ENCODE results near the gene MEI1.

The MEI1 gene

GRCh38 chr22:41799486-41800347 lies 100.4 kb downstream of the MEI1 start:
- peak overlapping the region; percentile 93 for H3K4me3 ChIP-seq (ENCODE audit: low read length)
- TF ChIP-seq, protein P1, sequence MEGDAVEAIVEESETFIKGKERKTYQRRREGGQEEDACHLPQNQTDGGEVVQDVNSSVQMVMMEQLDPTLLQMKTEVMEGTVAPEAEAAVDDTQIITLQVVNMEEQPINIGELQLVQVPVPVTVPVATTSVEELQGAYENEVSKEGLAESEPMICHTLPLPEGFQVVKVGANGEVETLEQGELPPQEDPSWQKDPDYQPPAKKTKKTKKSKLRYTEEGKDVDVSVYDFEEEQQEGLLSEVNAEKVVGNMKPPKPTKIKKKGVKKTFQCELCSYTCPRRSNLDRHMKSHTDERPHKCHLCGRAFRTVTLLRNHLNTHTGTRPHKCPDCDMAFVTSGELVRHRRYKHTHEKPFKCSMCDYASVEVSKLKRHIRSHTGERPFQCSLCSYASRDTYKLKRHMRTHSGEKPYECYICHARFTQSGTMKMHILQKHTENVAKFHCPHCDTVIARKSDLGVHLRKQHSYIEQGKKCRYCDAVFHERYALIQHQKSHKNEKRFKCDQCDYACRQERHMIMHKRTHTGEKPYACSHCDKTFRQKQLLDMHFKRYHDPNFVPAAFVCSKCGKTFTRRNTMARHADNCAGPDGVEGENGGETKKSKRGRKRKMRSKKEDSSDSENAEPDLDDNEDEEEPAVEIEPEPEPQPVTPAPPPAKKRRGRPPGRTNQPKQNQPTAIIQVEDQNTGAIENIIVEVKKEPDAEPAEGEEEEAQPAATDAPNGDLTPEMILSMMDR (IDR thresholded peaks at IDR 0.05; ENCODE audit: insufficient read depth, low read depth, low read length, missing control alignments) = no peak
- no peak for DNase-seq (ENCODE audit: low read depth)

DNA sequence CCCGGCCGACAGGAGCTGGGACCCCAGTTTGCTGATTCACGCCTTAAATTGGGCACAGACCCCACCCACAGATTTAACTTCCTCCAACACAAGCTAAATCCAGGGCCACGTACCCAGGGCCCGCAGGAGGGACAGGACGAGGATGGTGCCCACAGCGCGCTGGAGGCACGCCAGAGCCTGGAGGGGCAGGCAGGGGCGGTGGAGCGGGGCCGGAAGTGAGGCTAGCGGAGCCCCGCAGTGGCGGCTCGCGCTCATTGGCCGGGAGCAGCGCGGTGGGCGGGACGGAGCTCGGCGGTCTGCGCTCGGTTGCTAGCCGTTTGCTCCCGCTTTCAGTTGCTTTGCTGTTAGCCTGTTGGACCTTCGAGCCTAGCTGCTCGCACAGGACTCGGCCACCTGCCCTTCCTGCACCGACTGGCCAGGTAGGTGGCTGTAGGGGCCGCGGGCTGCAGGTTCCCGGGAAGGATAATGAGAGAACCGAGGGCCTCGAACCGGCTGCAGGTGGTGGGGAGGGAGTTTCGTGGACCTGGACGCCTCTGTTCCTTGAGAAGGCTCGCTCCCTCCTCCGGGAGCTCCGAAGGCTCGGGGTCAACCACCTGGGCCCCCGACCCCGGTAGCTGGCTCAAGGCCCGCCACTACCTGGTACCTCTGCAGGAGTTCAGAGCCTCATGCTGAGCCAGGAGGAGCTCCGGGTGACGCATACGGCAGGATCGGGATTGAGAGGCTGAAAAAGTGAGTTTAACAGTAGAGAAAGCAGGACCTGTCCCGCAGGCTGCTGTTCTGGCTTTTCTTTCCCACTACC lies 101.2 kb downstream of the MEI1 start, which contains the start of gene CCDC134:
Gene CCDC134 (plus strand): TSS at position 332 of the 799 bp plus-strand sequence. CDS start 8,212 bp downstream, outside the sequence.
- H3K4me3 ChIP-seq (ENCODE audit: low read length) = peak within 1 kb of the TSS; percentile 93
- TF ChIP-seq, protein P1 (IDR thresholded peaks at IDR 0.05; ENCODE audit: insufficient read depth, low read depth, low read length, missing control alignments) = no peak
- peak; percentile 78 for DNase-seq (ENCODE audit: low read depth)

DNA sequence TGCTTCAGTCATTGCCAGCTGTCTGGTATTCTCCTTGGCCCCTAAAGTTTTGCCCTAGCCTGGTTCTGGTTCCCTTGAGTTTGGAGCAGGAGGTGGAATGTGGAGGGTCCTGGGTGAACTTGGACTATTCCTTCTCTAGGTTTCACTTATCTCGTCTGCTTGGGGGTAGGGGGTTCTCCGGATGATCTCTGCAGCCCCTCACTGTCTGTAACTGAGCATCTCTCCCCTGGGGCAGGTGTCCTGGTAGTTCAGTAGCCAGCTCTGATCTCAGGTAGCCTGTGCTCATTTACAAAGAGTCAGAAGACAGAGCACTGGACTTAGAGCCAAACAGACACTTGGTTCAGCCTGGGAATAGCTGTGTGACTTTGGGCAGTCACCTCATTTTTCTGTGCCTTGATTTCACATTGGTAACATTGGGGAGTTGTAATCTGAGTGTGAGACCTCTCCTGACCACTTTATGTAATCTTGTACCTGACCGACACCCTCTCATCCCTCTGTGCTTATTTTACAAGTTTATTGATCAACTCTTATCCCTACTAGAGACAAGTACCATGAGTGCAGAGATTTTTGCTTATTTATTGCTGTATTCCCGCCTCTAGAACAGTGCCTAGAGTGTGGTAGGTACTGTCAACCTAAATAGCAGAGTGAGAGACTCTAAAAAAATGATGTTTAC lies 102.0 kb downstream of the MEI1 start:
- TF ChIP-seq, protein P1 (IDR thresholded peaks at IDR 0.05; ENCODE audit: insufficient read depth, low read depth, low read length, missing control alignments) = no peak
- H3K4me3 ChIP-seq (ENCODE audit: low read length) = peak overlapping the region; percentile 93
- DNase-seq (ENCODE audit: low read depth) = no peak

GRCh38 chr22:41801886-41802285 lies 102.6 kb downstream of the MEI1 start:
- TF ChIP-seq, protein P1 (IDR thresholded peaks at IDR 0.05; ENCODE audit: insufficient read depth, low read depth, low read length, missing control alignments) = no peak
- peak overlapping the region; percentile 93 for H3K4me3 ChIP-seq (ENCODE audit: low read length)
- no peak for DNase-seq (ENCODE audit: low read depth)

GRCh38 chr22:41805639-41806038 lies 106.3 kb downstream of the MEI1 start:
- DNase-seq (ENCODE audit: low read depth) = no peak
- TF ChIP-seq, protein P1 (IDR thresholded peaks at IDR 0.05; ENCODE audit: insufficient read depth, low read depth, low read length, missing control alignments) = no peak
- H3K4me3 ChIP-seq (ENCODE audit: low read length) = no peak overlapping the region

DNA sequence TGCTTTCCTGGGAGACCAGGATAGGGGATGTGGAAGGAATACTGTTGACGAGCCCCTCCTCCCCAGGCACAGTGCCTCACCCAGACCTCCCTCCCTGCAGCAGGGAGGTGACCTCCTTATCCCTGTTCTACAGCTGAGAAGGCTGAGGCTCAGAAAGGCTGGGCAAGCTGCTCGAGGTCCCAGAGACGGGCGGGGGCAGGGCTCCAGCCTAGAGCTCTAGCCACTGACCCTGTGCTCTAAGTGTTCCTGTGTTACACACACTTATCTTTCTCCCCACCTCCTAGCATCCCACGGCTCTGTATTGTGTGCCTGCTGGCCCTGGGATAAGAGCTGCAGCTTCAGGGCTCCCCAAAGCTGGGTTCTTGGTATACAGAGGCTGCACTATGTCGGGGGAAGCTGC lies 109.1 kb downstream of the MEI1 start:
- DNase-seq (ENCODE audit: low read depth) = no peak
- H3K4me3 ChIP-seq (ENCODE audit: low read length) = no peak overlapping the region
- TF ChIP-seq, protein P1 (IDR thresholded peaks at IDR 0.05; ENCODE audit: insufficient read depth, low read depth, low read length, missing control alignments) = no peak

All from epithelial cell of esophagus (primary cell).